ENCODE measurements around the gene FAM98C. TPM values are rescaled to one million over a fixed set of nuclear protein-coding genes. Genes with fewer than 3 reads are reported as not detected.
"Not testable (repeated sequence)": the region's sequence is repeated elsewhere in the genome, so short reads cannot be mapped to it uniquely, and the experiment has no call there.

FAM98C gene
- polyA plus RNA-seq (ENCODE audit: insufficient read length in 3 of 3): 10 to 100 TPM; 10.6 to 13.4 (median 11.9) TPM

GRCh38 chr19:38402967-38403674, at the start of gene FAM98C:
Gene FAM98C (plus strand): TSS chr19:38403093. CDS start chr19:38403154, 61 bp downstream.
- DNase-seq (ENCODE audit: low read depth in 3 of 3, low spot score in 2 of 3): peak; percentile 91 to 94 (median 93)

- DNase-seq (ENCODE audit: low read depth in 3 of 3, low spot score in 2 of 3): no peak
Observed at GRCh38 chr19:38355728-38356725, 46.9 kb upstream of the FAM98C start.

GRCh38 chr19:38358071-38358470, 44.8 kb upstream of the FAM98C start:
- DNase-seq (ENCODE audit: low read depth in 3 of 3, low spot score in 2 of 3): no peak

- DNase-seq (ENCODE audit: low read depth in 3 of 3, low spot score in 2 of 3): no peak
Observed at GRCh38 chr19:38359242-38360021, 43.5 kb upstream of the FAM98C start.

GRCh38 chr19:38360351-38360750, 42.5 kb upstream of the FAM98C start:
- DNase-seq (ENCODE audit: low read depth in 3 of 3, low spot score in 2 of 3): no peak

- no peak for DNase-seq (ENCODE audit: low read depth in 3 of 3, low spot score in 2 of 3)
Observed at GRCh38 chr19:38360839-38361631, 41.9 kb upstream of the FAM98C start.

- DNase-seq (ENCODE audit: low read depth in 3 of 3, low spot score in 2 of 3): peak; percentile 47 to 76 (median 57)
Observed at GRCh38 chr19:38361633-38362075, 41.2 kb upstream of the FAM98C start.

- DNase-seq (ENCODE audit: low read depth in 3 of 3, low spot score in 2 of 3): peak in 1 of 3 donors; percentile 38
Observed at GRCh38 chr19:38362076-38362945, 40.6 kb upstream of the FAM98C start.

- not testable (repeated sequence) for DNase-seq (ENCODE audit: low read depth in 3 of 3, low spot score in 2 of 3)
Observed at GRCh38 chr19:38362946-38363688, 39.8 kb upstream of the FAM98C start.

GRCh38 chr19:38367041-38367440, 35.9 kb upstream of the FAM98C start:
- DNase-seq (ENCODE audit: low read depth in 3 of 3, low spot score in 2 of 3): no peak

GRCh38 chr19:38369584-38369983, 33.3 kb upstream of the FAM98C start:
- no peak for DNase-seq (ENCODE audit: low read depth in 3 of 3, low spot score in 2 of 3)

GRCh38 chr19:38370299-38370698, 32.6 kb upstream of the FAM98C start:
- no peak for DNase-seq (ENCODE audit: low read depth in 3 of 3, low spot score in 2 of 3)

GRCh38 chr19:38371081-38371480, 31.8 kb upstream of the FAM98C start:
- DNase-seq (ENCODE audit: low read depth in 3 of 3, low spot score in 2 of 3): no peak

GRCh38 chr19:38373907-38374331, 29.0 kb upstream of the FAM98C start:
- DNase-seq (ENCODE audit: low read depth in 3 of 3, low spot score in 2 of 3): no peak

- DNase-seq (ENCODE audit: low read depth in 3 of 3, low spot score in 2 of 3): peak; percentile 97 to 99 (median 98)
Observed at GRCh38 chr19:38374332-38375097, 28.4 kb upstream of the FAM98C start, which contains the start of gene PSMD8. Gene PSMD8 (plus strand): TSS chr19:38374571. CDS start chr19:38374602, 31 bp downstream.

- DNase-seq (ENCODE audit: low read depth in 3 of 3, low spot score in 2 of 3): no peak
Observed at GRCh38 chr19:38375098-38375493, 27.8 kb upstream of the FAM98C start.

GRCh38 chr19:38375748-38376147, 27.1 kb upstream of the FAM98C start:
- no peak for DNase-seq (ENCODE audit: low read depth in 3 of 3, low spot score in 2 of 3)
